Subcutaneous abdominal adipose tissue (tissue), 5 donors: Measurements from ENCODE around the gene WSB2.
"Not testable (repeated sequence)": the region's sequence is repeated elsewhere in the genome, so short reads cannot be mapped to it uniquely, and the experiment has no call there.

Source experiments
- H3K27ac ChIP-seq: one replicate; pipeline ENCODE4 v1.7.0; 2013; ENCODE audit warnings: low read depth, mild to moderate bottlenecking, inconsistent platforms, low read length, moderate library complexity
- H3K27me3 ChIP-seq, 5 donors: one replicate each; pipeline ENCODE4 v1.7.0; 2013; ENCODE audit warnings: low read length in 5 of 5, inconsistent platforms in 1 of 5; ENCODE audit not compliant: control insufficient read depth in 5 of 5, insufficient read depth in 4 of 5
- H3K36me3 ChIP-seq, 5 donors: one replicate each; pipeline ENCODE4 v1.7.0; 2013; ENCODE audit warnings: low read length in 5 of 5; ENCODE audit not compliant: control insufficient read depth in 5 of 5, insufficient read depth in 5 of 5
- H3K4me1 ChIP-seq, 5 donors: one replicate each; pipeline ENCODE4 v1.7.0; 2013; ENCODE audit warnings: low read length in 5 of 5, mild to moderate bottlenecking in 3 of 5, moderate library complexity in 1 of 5; ENCODE audit not compliant: control insufficient read depth in 5 of 5, insufficient read depth in 5 of 5
- H3K4me3 ChIP-seq, 5 donors: one replicate each; pipeline ENCODE4 v1.7.0; 2013; ENCODE audit warnings: low read length in 5 of 5, low read depth in 1 of 5
- H3K9ac ChIP-seq, 5 donors: one replicate each; pipeline ENCODE4 v1.7.0; 2013; ENCODE audit warnings: low read length in 5 of 5, mild to moderate bottlenecking in 4 of 5, moderate library complexity in 3 of 5
- H3K9me3 ChIP-seq, 5 donors: one replicate each; pipeline ENCODE4 v1.7.0; 2013; ENCODE audit warnings: low read length in 5 of 5; ENCODE audit not compliant: control insufficient read depth in 5 of 5
- donor health status: healthy.
- donor health status: healthy.
- donor health status: healthy.
- donor health status: healthy.
- donor health status: healthy.

Gene WSB2

GRCh38 chr12:118098911-118099671 lies 38.1 kb upstream of the WSB2 start:
- Histone ChIP-seq H3K27me3 (no peaks in the 10 kb centered on the region), H3K9me3 (no peaks in the 10 kb centered on the region), H3K36me3 (peaks cover 0 to 6% (median 0%) of the 10 kb centered on the region in 5 donors), H3K9ac (no peak overlapping the region), H3K4me3 (no peak overlapping the region), H3K27ac (no peak overlapping the region), H3K4me1 (peaks cover 0 to 24% (median 15%) of the 10 kb centered on the region in 5 donors)

- H3K36me3 ChIP-seq = peaks cover 0 to 9% (median 3%) of the 10 kb centered on the region in 5 donors
- peaks cover 0 to 19% (median 10%) of the 10 kb centered on the region in 5 donors for H3K4me1 ChIP-seq
- H3K9me3 ChIP-seq = no peaks in the 10 kb centered on the region
- H3K9ac ChIP-seq = peak overlapping the region in 1 of 5 donors; percentile 16
- no peak overlapping the region for H3K4me3 ChIP-seq
- H3K27ac ChIP-seq = no peak overlapping the region
- no peaks in the 10 kb centered on the region for H3K27me3 ChIP-seq
Observed at GRCh38 chr12:118098401-118098800, 37.4 kb upstream of the WSB2 start.

GRCh38 chr12:118094039-118094438 lies 33.1 kb upstream of the WSB2 start:
- Histone ChIP-seq H3K36me3 (peaks cover 0 to 17% (median 15%) of the 10 kb centered on the region in 5 donors), H3K9me3 (no peaks in the 10 kb centered on the region), H3K4me1 (peaks cover 0 to 8% (median 0%) of the 10 kb centered on the region in 5 donors), H3K27me3 (no peaks in the 10 kb centered on the region), H3K4me3 (no peak overlapping the region), H3K9ac (no peak overlapping the region), H3K27ac (no peak overlapping the region)

GRCh38 chr12:118089782-118090181 lies 28.8 kb upstream of the WSB2 start:
- Histone ChIP-seq H3K4me3 (no peak overlapping the region), H3K36me3 (peaks cover 0 to 17% (median 12%) of the 10 kb centered on the region in 5 donors), H3K4me1 (peaks cover 0 to 8% (median 0%) of the 10 kb centered on the region in 5 donors), H3K27me3 (no peaks in the 10 kb centered on the region), H3K27ac (no peak overlapping the region), H3K9ac (no peak overlapping the region), H3K9me3 (no peaks in the 10 kb centered on the region)

GRCh38 chr12:118082161-118082560 lies 21.2 kb upstream of the WSB2 start:
- H3K4me3 ChIP-seq = no peak overlapping the region
- no peaks in the 10 kb centered on the region for H3K27me3 ChIP-seq
- no peaks in the 10 kb centered on the region for H3K4me1 ChIP-seq
- H3K36me3 ChIP-seq = peaks cover 6 to 37% (median 31%) of the 10 kb centered on the region in 5 donors
- H3K9ac ChIP-seq = no peak overlapping the region
- no peak overlapping the region for H3K27ac ChIP-seq
- H3K9me3 ChIP-seq = peaks cover 0 to 3% (median 3%) of the 10 kb centered on the region in 5 donors

- not testable (repeated sequence) for H3K27ac ChIP-seq, H3K9ac ChIP-seq, H3K9me3 ChIP-seq, H3K4me1 ChIP-seq, H3K27me3 ChIP-seq, H3K4me3 ChIP-seq
- peaks cover 6 to 43% (median 31%) of the 10 kb centered on the region in 5 donors for H3K36me3 ChIP-seq
Observed at GRCh38 chr12:118081521-118081920, 20.5 kb upstream of the WSB2 start.

- Histone ChIP-seq H3K27me3 (no peaks in the 10 kb centered on the region), H3K9me3 (peaks cover 0 to 3% (median 3%) of the 10 kb centered on the region in 5 donors), H3K4me3 (no peak overlapping the region), H3K9ac (no peak overlapping the region), H3K36me3 (peaks cover 6 to 41% (median 21%) of the 10 kb centered on the region in 5 donors), H3K4me1 (no peaks in the 10 kb centered on the region), H3K27ac (no peak overlapping the region)
Observed at GRCh38 chr12:118073768-118074167, 12.8 kb upstream of the WSB2 start.

GRCh38 chr12:118070650-118071049 lies 9.7 kb upstream of the WSB2 start:
- Histone ChIP-seq H3K27me3 (no peaks in the 10 kb centered on the region), H3K27ac (no peak overlapping the region), H3K36me3 (peaks cover 4 to 23% (median 17%) of the 10 kb centered on the region in 5 donors), H3K4me1 (no peaks in the 10 kb centered on the region), H3K4me3 (no peak overlapping the region), H3K9ac (no peak overlapping the region), H3K9me3 (no peaks in the 10 kb centered on the region)

- H3K4me3 ChIP-seq = no peak overlapping the region
- no peak overlapping the region for H3K27ac ChIP-seq
- no peaks in the 10 kb centered on the region for H3K27me3 ChIP-seq
- H3K9ac ChIP-seq = no peak overlapping the region
- H3K36me3 ChIP-seq = peaks cover 4 to 19% (median 16%) of the 10 kb centered on the region in 5 donors
- peaks cover 0 to 19% (median 15%) of the 10 kb centered on the region in 5 donors for H3K4me1 ChIP-seq
- no peaks in the 10 kb centered on the region for H3K9me3 ChIP-seq
Observed at GRCh38 chr12:118068445-118068844, 7.5 kb upstream of the WSB2 start.

GRCh38 chr12:118065380-118065779 lies 4.4 kb upstream of the WSB2 start:
- no peaks in the 10 kb centered on the region for H3K27me3 ChIP-seq
- no peak overlapping the region for H3K27ac ChIP-seq
- H3K9ac ChIP-seq = no peak overlapping the region
- H3K9me3 ChIP-seq = no peaks in the 10 kb centered on the region
- H3K4me3 ChIP-seq = no peak overlapping the region
- H3K36me3 ChIP-seq = peaks cover 0 to 5% (median 3%) of the 10 kb centered on the region in 5 donors
- H3K4me1 ChIP-seq = peaks cover 0 to 41% (median 28%) of the 10 kb centered on the region in 5 donors
